ENCODE measurements around the gene ZNF780B.

GRCh38 chr19:40078377-40078776, 22.3 kb upstream of the ZNF780B start:
- TF ChIP-seq CTCF (IDR thresholded peaks at IDR 0.05; ENCODE audit: extremely low read depth in 1 of 2, insufficient read depth in 1 of 2, low read depth in 1 of 2, low read length in 2 of 2) = no peak
- TF ChIP-seq POLR2A (IDR thresholded peaks at IDR 0.05; ENCODE audit: low read depth, low read length) = no peak
- no peak for TF ChIP-seq POLR2AphosphoS5 (IDR thresholded peaks at IDR 0.05; ENCODE audit: insufficient read depth, low read depth, low read length)
- TF ChIP-seq EZH2 (IDR thresholded peaks at IDR 0.05; ENCODE audit: borderline replicate concordance, low read depth, low read length, severe bottlenecking) = no peak
- TF ChIP-seq, protein P1, sequence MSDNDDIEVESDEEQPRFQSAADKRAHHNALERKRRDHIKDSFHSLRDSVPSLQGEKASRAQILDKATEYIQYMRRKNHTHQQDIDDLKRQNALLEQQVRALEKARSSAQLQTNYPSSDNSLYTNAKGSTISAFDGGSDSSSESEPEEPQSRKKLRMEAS (IDR thresholded peaks at IDR 0.05; ENCODE audit: insufficient read depth, insufficient read length) = no peak
- TF ChIP-seq JUN (IDR thresholded peaks at IDR 0.05; ENCODE audit: borderline replicate concordance, insufficient read depth, insufficient read length, low read depth) = no peak
- no peak for TF ChIP-seq MYC (IDR thresholded peaks at IDR 0.05; ENCODE audit: low read depth, low read length)
- TF ChIP-seq GATA2 (IDR thresholded peaks at IDR 0.05; ENCODE audit: insufficient read depth, insufficient read length, low read depth, low read length) = no peak
- TF ChIP-seq FOS (IDR thresholded peaks at IDR 0.05; ENCODE audit: borderline replicate concordance, insufficient read depth, low read length) = no peak
